CD14-positive monocyte (primary cell): ENCODE measurements around the gene SLC6A18. TPM values are rescaled to one million over a fixed set of nuclear protein-coding genes. Genes with fewer than 3 reads are reported as not detected.

Experiments used
- DNase-seq, 3 donors: peaks; one replicate each; pipeline ENCODE4 v3.0.0-alpha.2; 2011 to 2022
- H2AFZ ChIP-seq: 2 replicates; pipeline ENCODE4 v1.6.0; 2012; ENCODE audit warnings: mild to moderate bottlenecking, low read depth, low read length, inconsistent platforms; ENCODE audit not compliant: insufficient read depth, poor library complexity, severe bottlenecking
- H3K27ac ChIP-seq, 2 donors: 1 replicate in 1 of 2; 2 replicates in 1 of 2; pipeline ENCODE4 v1.5.1; 2012 to 2013; ENCODE audit warnings: low read length in 2 of 2, control low read depth in 1 of 2, inconsistent platforms in 1 of 2, low read depth in 1 of 2, mild to moderate bottlenecking in 1 of 2
- H3K27me3 ChIP-seq, 2 donors: one replicate each; pipeline versions ENCODE4 v1.6.0 to v1.6.1; 2011 to 2013; ENCODE audit warnings: low read length in 2 of 2; ENCODE audit not compliant: control insufficient read depth in 2 of 2, insufficient read depth in 2 of 2
- H3K36me3 ChIP-seq, 2 donors: replicated peaks in 1 of 2; 1 replicate in 1 of 2; 2 replicates in 1 of 2; pipeline versions ENCODE4 v1.5.1 to v1.6.1; 2012 to 2013; ENCODE audit warnings: low read length in 2 of 2, control low read depth in 1 of 2, inconsistent platforms in 1 of 2, mild to moderate bottlenecking in 1 of 2; ENCODE audit not compliant: insufficient read depth in 2 of 2, control insufficient read depth in 1 of 2
- H3K4me1 ChIP-seq, 2 donors: 1 replicate in 1 of 2; 2 replicates in 1 of 2; pipeline versions ENCODE4 v1.5.1 to v1.6.1; 2012 to 2013; ENCODE audit warnings: low read length in 2 of 2, control low read depth in 1 of 2, inconsistent platforms in 1 of 2, mild to moderate bottlenecking in 1 of 2, moderate library complexity in 1 of 2; ENCODE audit not compliant: insufficient read depth in 2 of 2, control insufficient read depth in 1 of 2
- H3K4me2 ChIP-seq: replicated peaks from 2 replicates; pipeline ENCODE3; 2012; ENCODE audit warnings: low read length, moderate library complexity, mild to moderate bottlenecking; ENCODE audit not compliant: poor library complexity, severe bottlenecking; ENCODE audit errors: extremely low read depth
- H3K4me3 ChIP-seq, 3 experiments: fragments of 200-600 bp in 1 of 3; sonication (generic) in 1 of 3; replicated peaks in 1 of 3; 1 replicate in 2 of 3; 2 replicates in 1 of 3; pipeline ENCODE4 v1.5.1; 2011 to 2013; ENCODE audit warnings: low read length in 3 of 3, mild to moderate bottlenecking in 3 of 3, control low read depth in 2 of 3, low read depth in 2 of 3, inconsistent platforms in 1 of 3, moderate library complexity in 1 of 3
- H3K79me2 ChIP-seq: 2 replicates; pipeline ENCODE4 v1.6.0; 2012; ENCODE audit warnings: mild to moderate bottlenecking, control low read depth, inconsistent platforms, low read length, moderate library complexity; ENCODE audit not compliant: insufficient read depth
- H3K9ac ChIP-seq: 2 replicates; pipeline ENCODE4 v1.6.0; 2017; ENCODE audit warnings: low read length, mild to moderate bottlenecking; ENCODE audit not compliant: insufficient read depth, poor library complexity, severe bottlenecking
- H3K9me3 ChIP-seq, 2 donors: replicated peaks in 1 of 2; 1 replicate in 1 of 2; 2 replicates in 1 of 2; pipeline versions ENCODE4 v1.5.1 to v1.6.1; 2012 to 2013; ENCODE audit warnings: low read length in 2 of 2, control low read depth in 1 of 2; ENCODE audit not compliant: control insufficient read depth in 1 of 2, insufficient read depth in 1 of 2
- H4K20me1 ChIP-seq: 2 replicates; pipeline ENCODE4 v1.6.0; 2012; ENCODE audit warnings: mild to moderate bottlenecking, low read length, control low read depth, moderate library complexity; ENCODE audit not compliant: insufficient read depth
- H3K27ac Mint-ChIP-seq, 7 donors: one replicate each; pipeline ENCODE4 v1.8.0; 2020; ENCODE audit warnings: mild to moderate bottlenecking in 7 of 7, mixed read lengths in 7 of 7, moderate library complexity in 6 of 7, inconsistent platforms in 2 of 7
- H3K27me3 Mint-ChIP-seq, 3 donors: one replicate each; pipeline ENCODE4 v1.8.0; 2021 to 2022; ENCODE audit warnings: low read depth in 3 of 3, mild to moderate bottlenecking in 3 of 3, mixed read lengths in 3 of 3, moderate library complexity in 3 of 3, inconsistent platforms in 1 of 3
- H3K36me3 Mint-ChIP-seq, 2 donors: one replicate each; pipeline ENCODE4 v1.8.0; 2020; ENCODE audit warnings: mixed read lengths in 2 of 2, inconsistent platforms in 1 of 2, mild to moderate bottlenecking in 1 of 2
- H3K4me1 Mint-ChIP-seq: one replicate; pipeline ENCODE4 v1.8.0; 2020; ENCODE audit warnings: mild to moderate bottlenecking, mixed read lengths
- H3K4me3 Mint-ChIP-seq, 2 donors: one replicate each; pipeline ENCODE4 v1.8.0; 2020; ENCODE audit warnings: mild to moderate bottlenecking in 2 of 2, mixed read lengths in 2 of 2, moderate library complexity in 1 of 2
- H3K9me3 Mint-ChIP-seq, 7 donors: one replicate each; pipeline ENCODE4 v1.8.0; 2020 to 2022; ENCODE audit warnings: mixed read lengths in 7 of 7, mild to moderate bottlenecking in 6 of 7, moderate library complexity in 6 of 7, inconsistent platforms in 2 of 7
- CTCF ChIP-seq: fragments of 200-600 bp; IDR thresholded peaks from one replicate; pipeline ENCODE4 v1.8.0; 2022; ENCODE audit warnings: antibody characterized with exemption, mild to moderate bottlenecking
- WGBS: methylation state at CpG from one replicate; pipeline ENCODE4 v1.1.5; 2013; ENCODE audit warnings: missing lambda C conversion rate; ENCODE audit not compliant: insufficient coverage; 5-methylcytosine and 5-hydroxymethylcytosine counted together
- intact Hi-C, 2 donors: fragments of 100-400 bp; cut with micrococcal nuclease; formaldehyde crosslinking; loops; one replicate each; pipeline versions ENCODE4 v1.15.0 to v1.15.1; 2023
- polyA plus RNA-seq, 3 donors: library from polyadenylated mRNA; depleted of rRNA in 1 of 3; unstranded in 2 of 3; stranded (reverse) in 1 of 3; fragments of 300-500 nt in 2 of 3; fragments of >200 nt in 1 of 3; fragmentation: Illumina TruSeq in 2 of 3; gene quantifications; 1 replicate in 2 of 3; 2 replicates in 1 of 3; pipeline ENCODE4 v1.2.3, GENCODE V29; 2012 to 2021

The SLC6A18 gene
- polyA plus RNA-seq, 3 donors: not detected

GRCh38 chr5:1270426-1270825 lies 45.2 kb downstream of the SLC6A18 start:
- H3K4me1 ChIP-seq: no peaks in the 10 kb centered on the region
- no peak overlapping the region for H3K4me3 Mint-ChIP-seq
- H3K4me3 ChIP-seq: no peak overlapping the region
- H3K36me3 Mint-ChIP-seq: no peaks in the 10 kb centered on the region
- H4K20me1 ChIP-seq: no peaks in the 10 kb centered on the region
- no peak for DNase-seq
- H3K36me3 ChIP-seq: no peaks in the 10 kb centered on the region
- H3K27ac ChIP-seq: no peak overlapping the region
- H3K79me2 ChIP-seq: no peaks in the 10 kb centered on the region
- no peak overlapping the region for H3K27ac Mint-ChIP-seq
- peaks cover 14 to 33% (median 23%) of the 10 kb centered on the region in 7 donors for H3K9me3 Mint-ChIP-seq
- peaks cover 0 to 5% (median 2%) of the 10 kb centered on the region in 3 donors for H3K27me3 Mint-ChIP-seq
- H3K9me3 ChIP-seq: peaks cover 12 to 44% of the 10 kb centered on the region in 2 donors
- no peak overlapping the region for H3K9ac ChIP-seq
- TF ChIP-seq CTCF: no peak
- no peaks in the 10 kb centered on the region for H3K27me3 ChIP-seq
- 98% methylated on average over 22 of the region's 22 CpGs for WGBS
- intact Hi-C loops: no loop called here
- H2AFZ ChIP-seq: no peak overlapping the region
- H3K4me2 ChIP-seq: no peak overlapping the region
- H3K4me1 Mint-ChIP-seq: no peaks in the 10 kb centered on the region

GRCh38 chr5:1270933-1271914 lies 46.0 kb downstream of the SLC6A18 start:
- no peaks in the 10 kb centered on the region for H4K20me1 ChIP-seq
- peaks cover 12 to 36% of the 10 kb centered on the region in 2 donors for H3K9me3 ChIP-seq
- TF ChIP-seq CTCF: no peak
- Mint-ChIP-seq H3K36me3 (no peaks in the 10 kb centered on the region), H3K4me1 (no peaks in the 10 kb centered on the region), H3K9me3 (peaks cover 11 to 34% (median 23%) of the 10 kb centered on the region in 7 donors), H3K27ac (no peak overlapping the region), H3K27me3 (peaks cover 0 to 5% (median 2%) of the 10 kb centered on the region in 3 donors), H3K4me3 (no peak overlapping the region)
- no peak overlapping the region for H3K4me3 ChIP-seq
- 96% methylated on average over 38 of the region's 39 CpGs for WGBS
- H3K36me3 ChIP-seq: no peaks in the 10 kb centered on the region
- H3K79me2 ChIP-seq: no peaks in the 10 kb centered on the region
- no peak overlapping the region for H3K27ac ChIP-seq
- intact Hi-C loops: no loop called here
- no peak overlapping the region for H3K9ac ChIP-seq
- DNase-seq: no peak
- H3K4me1 ChIP-seq: no peaks in the 10 kb centered on the region
- no peak overlapping the region for H2AFZ ChIP-seq
- H3K4me2 ChIP-seq: no peak overlapping the region
- H3K27me3 ChIP-seq: no peaks in the 10 kb centered on the region
